Transverse colon (tissue), 4 donors: ENCODE measurements around the gene SFMBT1. TPM values are rescaled to one million over a fixed set of nuclear protein-coding genes. Genes with fewer than 3 reads are reported as not detected.

Experiments
- DNase-seq: peaks from one replicate; pipeline ENCODE4 v3.0.0-alpha.2; 2019
- H3K27ac ChIP-seq, 4 donors: fragments of 200-600 bp; sonication (generic); 2 replicates each; pipeline ENCODE4 v1.5.1; 2016 to 2018; ENCODE audit warnings: inconsistent platforms in 4 of 4
- H3K27me3 ChIP-seq: fragments of 200-600 bp; sonication (generic); 2 replicates; pipeline ENCODE4 v1.5.1; 2017; ENCODE audit warnings: inconsistent platforms
- H3K36me3 ChIP-seq, 4 donors: fragments of 200-600 bp; sonication (generic); 2 replicates each; pipeline ENCODE4 v1.5.1; 2017 to 2019; ENCODE audit warnings: inconsistent platforms in 4 of 4
- H3K4me1 ChIP-seq, 4 donors: fragments of 200-600 bp; sonication (generic); 2 replicates each; pipeline ENCODE4 v1.5.1; 2017 to 2020; ENCODE audit warnings: inconsistent platforms in 4 of 4
- H3K4me3 ChIP-seq, 4 donors: fragments of 200-600 bp; sonication (generic); 1 replicate in 1 of 4; 2 replicates in 3 of 4; pipeline versions ENCODE4 v1.5.1 to v1.6.1; 2017 to 2019; ENCODE audit warnings: inconsistent platforms in 4 of 4
- H3K9me3 ChIP-seq, 2 donors: fragments of 200-600 bp; sonication (generic); 2 replicates each; pipeline ENCODE4 v1.5.1; 2017 to 2019; ENCODE audit warnings: inconsistent platforms in 2 of 2
- CTCF ChIP-seq, 5 experiments: fragments of 200-600 bp in 3 of 5; fragments of 450-650 bp in 2 of 5; sonication (generic) in 3 of 5; IDR thresholded peaks; 1 replicate in 2 of 5; 2 replicates in 3 of 5; pipeline ENCODE4 v1.5.1; 2016 to 2017; ENCODE audit warnings: antibody characterized with exemption in 5 of 5, inconsistent platforms in 3 of 5, mild to moderate bottlenecking in 2 of 5, moderate library complexity in 1 of 5
- EP300 ChIP-seq: sonication (generic); formaldehyde crosslinking; IDR thresholded peaks from one replicate; pipeline ENCODE4 v1.6.1; 2017; ENCODE audit warnings: antibody characterized with exemption, low read depth
- POLR2A ChIP-seq: fragments of 450-650 bp; IDR thresholded peaks from one replicate; pipeline ENCODE4 v1.6.1; 2016; ENCODE audit warnings: antibody characterized with exemption, mild to moderate bottlenecking, moderate library complexity
- POLR2AphosphoS5 ChIP-seq, 3 donors: sonication (generic); formaldehyde crosslinking; IDR thresholded peaks; one replicate each; pipeline ENCODE4 v1.6.1; 2016; ENCODE audit warnings: antibody characterized with exemption in 3 of 3
- WGBS, 2 donors: methylation state at CpG; one replicate each; pipeline ENCODE4 v1.1.5; 2018; ENCODE audit warnings: low coverage in 1 of 2; 5-methylcytosine and 5-hydroxymethylcytosine counted together
- in situ Hi-C, 4 donors: fragments of 200-750 bp; cut with MboI; loops; one replicate each; pipeline versions ENCODE4 v1.15.0 to v1.15.1; 2017; ENCODE audit warnings: low sequenced_read_pairs in 3 of 4, low pct_ligation_motif_present in 1 of 4, low pct_unique_long_range_greater_than_20kb in 1 of 4
- intact Hi-C: fragments of 100-400 bp; cut with DNase I; formaldehyde crosslinking; loops from one replicate; pipeline ENCODE4 v1.15.1; 2023; ENCODE audit warnings: low total_unique reads
- total RNA-seq, 4 donors: library from RNA; depleted of rRNA; stranded (reverse); fragments of >200 nt; gene quantifications; one replicate each; pipeline ENCODE4 v1.1.0, GENCODE V29; 2016

The SFMBT1 gene
- total RNA-seq, 4 donors from 2014 or later: 1.9 to 33.0 (median 18.1) TPM

GRCh38 chr3:53026382-53027162, 19.3 kb downstream of the SFMBT1 start:
- in situ Hi-C loops (no loop called here), intact Hi-C loops (no loop called here)
- no peak for DNase-seq
- no peak overlapping the region for H3K27ac ChIP-seq
- no peaks in the 10 kb centered on the region for H3K36me3 ChIP-seq
- no peaks in the 10 kb centered on the region for H3K9me3 ChIP-seq
- H3K4me3 ChIP-seq: no peak overlapping the region
- H3K27me3 ChIP-seq: no peaks in the 10 kb centered on the region
- H3K4me1 ChIP-seq: peaks cover 0 to 7% (median 5%) of the 10 kb centered on the region in 4 donors
- no peak for TF ChIP-seq POLR2AphosphoS5 (IDR thresholded peaks at IDR 0.05)
- TF ChIP-seq CTCF (IDR thresholded peaks at IDR 0.05): no peak
- no peak for TF ChIP-seq EP300
- no peak for TF ChIP-seq POLR2A
- 59 to 75% methylated on average over 4 to 10 of the region's 10 CpGs for WGBS, 2 donors

- intact Hi-C loops: no loop called here
- Histone ChIP-seq H3K4me3 (no peak overlapping the region), H3K36me3 (no peaks in the 10 kb centered on the region), H3K27me3 (no peaks in the 10 kb centered on the region), H3K4me1 (peaks cover 0 to 6% (median 0%) of the 10 kb centered on the region in 4 donors), H3K9me3 (no peaks in the 10 kb centered on the region), H3K27ac (no peak overlapping the region)
- WGBS, 2 donors: 89% methylated on average over 4 to 6 of the region's 6 CpGs
- in situ Hi-C loops: no loop called here
- TF ChIP-seq POLR2A (no peak), POLR2AphosphoS5 (IDR thresholded peaks at IDR 0.05) (no peak), CTCF (IDR thresholded peaks at IDR 0.05) (no peak), EP300 (no peak)
- no peak for DNase-seq
Measured at GRCh38 chr3:53024315-53024714, 21.6 kb downstream of the SFMBT1 start.

GRCh38 chr3:53023072-53023823, 22.6 kb downstream of the SFMBT1 start:
- Histone ChIP-seq H3K9me3 (no peaks in the 10 kb centered on the region), H3K4me1 (peaks cover 0 to 6% (median 0%) of the 10 kb centered on the region in 4 donors), H3K27me3 (no peaks in the 10 kb centered on the region), H3K36me3 (no peaks in the 10 kb centered on the region), H3K4me3 (no peak overlapping the region), H3K27ac (no peak overlapping the region)
- in situ Hi-C loops (no loop called here), intact Hi-C loops (no loop called here)
- TF ChIP-seq EP300 (no peak), CTCF (IDR thresholded peaks at IDR 0.05) (no peak), POLR2AphosphoS5 (IDR thresholded peaks at IDR 0.05) (no peak), POLR2A (no peak)
- DNase-seq: no peak
- WGBS, 2 donors: 83 to 86% methylated on average over 2 to 4 of the region's 4 CpGs

GRCh38 chr3:53022647-53023046, 23.2 kb downstream of the SFMBT1 start:
- Histone ChIP-seq H3K36me3 (no peaks in the 10 kb centered on the region), H3K4me1 (peaks cover 0 to 6% (median 0%) of the 10 kb centered on the region in 4 donors), H3K27ac (no peak overlapping the region), H3K4me3 (no peak overlapping the region), H3K9me3 (no peaks in the 10 kb centered on the region), H3K27me3 (no peaks in the 10 kb centered on the region)
- TF ChIP-seq EP300: no peak
- TF ChIP-seq POLR2AphosphoS5 (IDR thresholded peaks at IDR 0.05): no peak
- TF ChIP-seq CTCF (IDR thresholded peaks at IDR 0.05): no peak
- TF ChIP-seq POLR2A: no peak
- DNase-seq: no peak
- 93 to 98% methylated on average over 3 of the region's 3 CpGs for WGBS, 2 donors
- in situ Hi-C loops: no loop called here
- intact Hi-C loops: no loop called here
